GM12878 (cell line): ENCODE data around the gene PHF3. TPM values are rescaled to one million over a fixed set of nuclear protein-coding genes. Genes with fewer than 3 reads are reported as not detected.

Source experiments
- BHLHE40 ChIP-seq, 2 experiments: fragments of 450-650 bp in 1 of 2; IDR thresholded peaks; 2 replicates each; pipeline ENCODE4 v1.6.1; 2011 to 2017; ENCODE audit warnings: low read depth in 2 of 2, borderline replicate concordance in 1 of 2, improper control_type of control experiment in 1 of 2, low read length in 1 of 2, mild to moderate bottlenecking in 1 of 2
- CEBPB ChIP-seq, 2 experiments: fragments of 150-350 bp in 1 of 2; IDR thresholded peaks; 2 replicates each; pipeline ENCODE4 v1.6.1; 2012 to 2014; ENCODE audit warnings: low read depth in 2 of 2, low read length in 2 of 2, borderline replicate concordance in 1 of 2, inconsistent platforms in 1 of 2
- CREB1 ChIP-seq: IDR thresholded peaks from 2 replicates; pipeline ENCODE4 v1.6.1; 2012; ENCODE audit warnings: low read depth, mild to moderate bottlenecking, inconsistent platforms
- NFIC ChIP-seq: IDR thresholded peaks from 2 replicates; pipeline ENCODE4 v1.6.1; 2012; ENCODE audit warnings: low read depth, mild to moderate bottlenecking, inconsistent platforms, low read length, moderate library complexity
- NFYB ChIP-seq: IDR thresholded peaks from 2 replicates; pipeline ENCODE4 v1.6.1; 2011; ENCODE audit warnings: low read depth, mild to moderate bottlenecking, low read length, improper control_type of control experiment, moderate library complexity; ENCODE audit not compliant: insufficient read depth
- POLR2AphosphoS5 ChIP-seq: IDR thresholded peaks from 2 replicates; pipeline ENCODE4 v1.6.1; 2011; ENCODE audit warnings: mild to moderate bottlenecking, low read length, inconsistent platforms
- SMAD5 ChIP-seq: IDR thresholded peaks from 2 replicates; pipeline ENCODE4 v1.6.1; 2016; ENCODE audit warnings: antibody characterized with exemption, low read depth
- SRF ChIP-seq, 2 experiments: IDR thresholded peaks; 2 replicates each; pipeline ENCODE4 v1.6.1; 2011; ENCODE audit warnings: low read depth in 2 of 2, low read length in 2 of 2, mild to moderate bottlenecking in 1 of 2, moderate library complexity in 1 of 2
- SUPT20H ChIP-seq: IDR thresholded peaks from 2 replicates; pipeline ENCODE4 v1.6.1; 2011; ENCODE audit warnings: low read depth, mild to moderate bottlenecking, low read length, moderate library complexity, borderline replicate concordance; ENCODE audit not compliant: control insufficient read depth
- ZSCAN29 ChIP-seq: fragments of 450-650 bp; IDR thresholded peaks from 2 replicates; pipeline ENCODE4 v1.6.1; 2017; ENCODE audit warnings: mild to moderate bottlenecking, moderate library complexity
- polyA plus RNA-seq, 11 experiments: library from polyadenylated mRNA; depleted of rRNA in 4 of 11; unstranded in 6 of 11; stranded (reverse) in 5 of 11; fragments of >200 nt; fragmentation: Nextera tagmentation in 4 of 11; fragmentation: Illumina TruSeq in 1 of 11; extraction: Ambion mirVana in 4 of 11; extraction: Trizol in 1 of 11; gene quantifications; 1 replicate in 1 of 11; 2 replicates in 10 of 11; pipeline versions ENCODE4 v1.2.1 to v1.2.3, GENCODE V29; 2011 to 2016; ENCODE audit warnings: inconsistent platforms in 2 of 11, missing spikeins in 2 of 11, low read depth in 1 of 11
- total RNA-seq, 4 experiments: library from RNA; depleted of rRNA in 3 of 4; stranded (reverse); fragments of >200 nt in 3 of 4; fragmentation: Illumina TruSeq in 1 of 4; extraction: Trizol in 1 of 4; gene quantifications; 2 replicates each; pipeline versions ENCODE4 v1.2.1 to v1.2.3, GENCODE V29; 2013 to 2021
- TF ChIP-seq, protein P1 (sequence below), 3 experiments: IDR thresholded peaks in 2 of 3; conservative IDR thresholded peaks in 1 of 3; 2 replicates each; pipeline ENCODE4 v1.5.1; 2011; ENCODE audit warnings: low read depth in 3 of 3, low read length in 3 of 3, mild to moderate bottlenecking in 3 of 3, control low read depth in 2 of 3, moderate library complexity in 2 of 3, inconsistent platforms in 1 of 3, mixed read lengths in 1 of 3; ENCODE audit not compliant: control insufficient read depth in 2 of 3, insufficient read depth in 1 of 3; ENCODE audit errors: extremely low read depth in 1 of 3
- TF ChIP-seq, protein P2 (sequence below): fragments of 450-650 bp; IDR thresholded peaks from 2 replicates; pipeline ENCODE4 v1.6.1; 2014; ENCODE audit warnings: mild to moderate bottlenecking
- TF ChIP-seq, protein P3 (sequence below): fragments of 450-650 bp; IDR thresholded peaks from 2 replicates; pipeline ENCODE4 v1.6.1; 2017; ENCODE audit warnings: borderline replicate concordance
- TF ChIP-seq, protein P4 (sequence below): fragments of 450-650 bp; formaldehyde crosslinking; IDR thresholded peaks from 2 replicates; pipeline ENCODE4 v1.4.0; 2022; ENCODE audit warnings: mild to moderate bottlenecking, moderate library complexity
- TF ChIP-seq, protein P5 (sequence below): fragments of 450-650 bp; formaldehyde crosslinking; IDR thresholded peaks from 2 replicates; pipeline ENCODE4 v1.4.0; 2020; ENCODE audit warnings: mild to moderate bottlenecking, moderate library complexity

Gene PHF3
- total and polyA plus RNA-seq, 10 of the 15 experiments (the other 5 are each of a cell fraction or from before 2014, with no cell fraction given) = 8.3 to 61.5 (median 26.6) TPM

DNA sequence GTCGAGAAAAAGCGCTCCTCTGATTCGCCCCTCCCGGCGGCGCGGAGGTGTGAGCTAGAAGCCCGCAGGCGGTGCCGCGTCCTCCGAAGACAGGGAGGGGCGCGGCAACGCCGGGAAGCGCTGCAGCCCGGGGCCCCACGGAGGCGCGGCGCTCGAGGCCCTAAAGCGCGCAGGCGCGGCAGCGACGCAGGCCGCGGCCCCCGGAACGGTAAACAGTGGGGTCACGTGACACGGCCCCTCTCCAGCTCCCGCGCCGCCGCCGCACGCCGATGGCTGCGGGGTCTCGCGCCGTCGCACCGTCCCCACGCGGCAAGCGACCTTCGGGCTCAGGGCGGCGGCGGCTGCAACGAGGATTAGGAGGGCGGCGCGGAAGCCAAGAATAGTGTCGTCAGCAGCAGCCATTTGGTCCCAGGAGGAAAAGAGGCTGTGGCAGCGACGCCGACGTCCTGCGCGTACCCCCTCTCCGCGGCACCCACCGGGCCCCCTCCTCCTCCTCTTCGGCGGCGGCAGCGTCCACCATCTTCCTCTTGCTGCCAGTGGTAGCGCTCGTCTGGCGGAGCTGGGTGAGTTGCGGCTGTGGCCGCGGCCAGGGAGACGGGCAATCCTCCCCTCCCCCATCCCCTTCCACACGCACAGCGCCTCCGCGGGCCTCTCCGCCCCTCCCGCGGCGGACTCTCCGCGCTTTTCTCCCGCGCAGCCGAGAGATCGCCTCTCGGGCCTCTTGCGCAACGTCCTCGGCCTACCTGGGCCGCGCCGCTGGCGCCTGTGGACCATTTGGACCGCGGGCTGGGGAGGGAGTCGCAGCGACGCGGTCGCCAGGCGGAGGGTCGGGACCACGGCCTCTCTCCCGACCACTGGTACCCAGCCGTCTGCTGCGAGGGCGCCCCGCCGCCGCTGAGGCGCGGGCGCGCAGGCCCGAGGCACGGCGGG lies at the start of gene PHF3 (continued):
- peak in 1 of 2 experiments; percentile 88; a peak in 2 of 4 replicates for TF ChIP-seq CEBPB (IDR thresholded peaks at IDR 0.05; ENCODE audit: borderline replicate concordance in 1 of 2, low read depth in 2 of 2, low read length in 2 of 2)
- TF ChIP-seq, protein P1, sequence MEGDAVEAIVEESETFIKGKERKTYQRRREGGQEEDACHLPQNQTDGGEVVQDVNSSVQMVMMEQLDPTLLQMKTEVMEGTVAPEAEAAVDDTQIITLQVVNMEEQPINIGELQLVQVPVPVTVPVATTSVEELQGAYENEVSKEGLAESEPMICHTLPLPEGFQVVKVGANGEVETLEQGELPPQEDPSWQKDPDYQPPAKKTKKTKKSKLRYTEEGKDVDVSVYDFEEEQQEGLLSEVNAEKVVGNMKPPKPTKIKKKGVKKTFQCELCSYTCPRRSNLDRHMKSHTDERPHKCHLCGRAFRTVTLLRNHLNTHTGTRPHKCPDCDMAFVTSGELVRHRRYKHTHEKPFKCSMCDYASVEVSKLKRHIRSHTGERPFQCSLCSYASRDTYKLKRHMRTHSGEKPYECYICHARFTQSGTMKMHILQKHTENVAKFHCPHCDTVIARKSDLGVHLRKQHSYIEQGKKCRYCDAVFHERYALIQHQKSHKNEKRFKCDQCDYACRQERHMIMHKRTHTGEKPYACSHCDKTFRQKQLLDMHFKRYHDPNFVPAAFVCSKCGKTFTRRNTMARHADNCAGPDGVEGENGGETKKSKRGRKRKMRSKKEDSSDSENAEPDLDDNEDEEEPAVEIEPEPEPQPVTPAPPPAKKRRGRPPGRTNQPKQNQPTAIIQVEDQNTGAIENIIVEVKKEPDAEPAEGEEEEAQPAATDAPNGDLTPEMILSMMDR (IDR thresholded peaks at IDR 0.05 in 2 of 3, conservative IDR thresholded peaks at IDR 0.05 in 1 of 3; ENCODE audit: control insufficient read depth in 2 of 3, extremely low read depth in 1 of 3, insufficient read depth in 1 of 3, low read depth in 3 of 3, low read length in 3 of 3) = peak in 1 of 3 experiments; percentile 9; a peak in 1 of 6 replicates
- TF ChIP-seq BHLHE40 (IDR thresholded peaks at IDR 0.05; ENCODE audit: borderline replicate concordance in 1 of 2, low read depth in 2 of 2, low read length in 1 of 2) = peak; percentile 84 to 99; a peak in 3 of 4 replicates
- TF ChIP-seq NFYB = no peak
- TF ChIP-seq POLR2AphosphoS5 = peak; percentile 52; the same call in 1 of the 2 replicates
- TF ChIP-seq, protein P2, sequence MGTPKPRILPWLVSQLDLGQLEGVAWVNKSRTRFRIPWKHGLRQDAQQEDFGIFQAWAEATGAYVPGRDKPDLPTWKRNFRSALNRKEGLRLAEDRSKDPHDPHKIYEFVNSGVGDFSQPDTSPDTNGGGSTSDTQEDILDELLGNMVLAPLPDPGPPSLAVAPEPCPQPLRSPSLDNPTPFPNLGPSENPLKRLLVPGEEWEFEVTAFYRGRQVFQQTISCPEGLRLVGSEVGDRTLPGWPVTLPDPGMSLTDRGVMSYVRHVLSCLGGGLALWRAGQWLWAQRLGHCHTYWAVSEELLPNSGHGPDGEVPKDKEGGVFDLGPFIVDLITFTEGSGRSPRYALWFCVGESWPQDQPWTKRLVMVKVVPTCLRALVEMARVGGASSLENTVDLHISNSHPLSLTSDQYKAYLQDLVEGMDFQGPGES = no peak
- TF ChIP-seq ZSCAN29 = no peak; the same call in 1 of the 2 replicates
- TF ChIP-seq, protein P3, sequence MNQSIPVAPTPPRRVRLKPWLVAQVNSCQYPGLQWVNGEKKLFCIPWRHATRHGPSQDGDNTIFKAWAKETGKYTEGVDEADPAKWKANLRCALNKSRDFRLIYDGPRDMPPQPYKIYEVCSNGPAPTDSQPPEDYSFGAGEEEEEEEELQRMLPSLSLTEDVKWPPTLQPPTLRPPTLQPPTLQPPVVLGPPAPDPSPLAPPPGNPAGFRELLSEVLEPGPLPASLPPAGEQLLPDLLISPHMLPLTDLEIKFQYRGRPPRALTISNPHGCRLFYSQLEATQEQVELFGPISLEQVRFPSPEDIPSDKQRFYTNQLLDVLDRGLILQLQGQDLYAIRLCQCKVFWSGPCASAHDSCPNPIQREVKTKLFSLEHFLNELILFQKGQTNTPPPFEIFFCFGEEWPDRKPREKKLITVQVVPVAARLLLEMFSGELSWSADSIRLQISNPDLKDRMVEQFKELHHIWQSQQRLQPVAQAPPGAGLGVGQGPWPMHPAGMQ = 0 out of 2 replicates have a peak, but pooled peaks have one; percentile 20
- TF ChIP-seq, protein P4, sequence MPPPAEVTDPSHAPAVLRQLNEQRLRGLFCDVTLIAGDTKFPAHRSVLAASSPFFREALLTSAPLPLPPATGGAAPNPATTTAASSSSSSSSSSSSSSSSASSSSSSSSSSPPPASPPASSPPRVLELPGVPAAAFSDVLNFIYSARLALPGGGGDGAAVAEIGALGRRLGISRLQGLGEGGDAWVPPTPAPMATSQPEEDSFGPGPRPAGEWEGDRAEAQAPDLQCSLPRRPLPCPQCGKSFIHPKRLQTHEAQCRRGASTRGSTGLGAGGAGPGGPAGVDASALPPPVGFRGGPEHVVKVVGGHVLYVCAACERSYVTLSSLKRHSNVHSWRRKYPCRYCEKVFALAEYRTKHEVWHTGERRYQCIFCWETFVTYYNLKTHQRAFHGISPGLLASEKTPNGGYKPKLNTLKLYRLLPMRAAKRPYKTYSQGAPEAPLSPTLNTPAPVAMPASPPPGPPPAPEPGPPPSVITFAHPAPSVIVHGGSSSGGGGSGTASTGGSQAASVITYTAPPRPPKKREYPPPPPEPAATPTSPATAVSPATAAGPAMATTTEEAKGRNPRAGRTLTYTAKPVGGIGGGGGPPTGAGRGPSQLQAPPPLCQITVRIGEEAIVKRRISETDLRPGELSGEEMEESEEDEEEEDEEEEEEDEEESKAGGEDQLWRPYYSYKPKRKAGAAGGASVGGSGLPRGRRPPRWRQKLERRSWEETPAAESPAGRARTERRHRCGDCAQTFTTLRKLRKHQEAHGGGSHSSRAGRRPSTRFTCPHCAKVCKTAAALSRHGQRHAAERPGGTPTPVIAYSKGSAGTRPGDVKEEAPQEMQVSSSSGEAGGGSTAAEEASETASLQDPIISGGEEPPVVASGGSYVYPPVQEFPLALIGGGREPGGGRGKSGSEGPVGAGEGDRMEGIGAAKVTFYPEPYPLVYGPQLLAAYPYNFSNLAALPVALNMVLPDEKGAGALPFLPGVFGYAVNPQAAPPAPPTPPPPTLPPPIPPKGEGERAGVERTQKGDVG (CRISPR knock-in tag) = peak; percentile 94
- no peak for TF ChIP-seq NFIC
- peak; percentile 77 for TF ChIP-seq CREB1
- no peak for TF ChIP-seq SRF (IDR thresholded peaks at IDR 0.05; ENCODE audit: low read depth in 2 of 2, low read length in 2 of 2)
- TF ChIP-seq SUPT20H = no peak
- TF ChIP-seq, protein P5, sequence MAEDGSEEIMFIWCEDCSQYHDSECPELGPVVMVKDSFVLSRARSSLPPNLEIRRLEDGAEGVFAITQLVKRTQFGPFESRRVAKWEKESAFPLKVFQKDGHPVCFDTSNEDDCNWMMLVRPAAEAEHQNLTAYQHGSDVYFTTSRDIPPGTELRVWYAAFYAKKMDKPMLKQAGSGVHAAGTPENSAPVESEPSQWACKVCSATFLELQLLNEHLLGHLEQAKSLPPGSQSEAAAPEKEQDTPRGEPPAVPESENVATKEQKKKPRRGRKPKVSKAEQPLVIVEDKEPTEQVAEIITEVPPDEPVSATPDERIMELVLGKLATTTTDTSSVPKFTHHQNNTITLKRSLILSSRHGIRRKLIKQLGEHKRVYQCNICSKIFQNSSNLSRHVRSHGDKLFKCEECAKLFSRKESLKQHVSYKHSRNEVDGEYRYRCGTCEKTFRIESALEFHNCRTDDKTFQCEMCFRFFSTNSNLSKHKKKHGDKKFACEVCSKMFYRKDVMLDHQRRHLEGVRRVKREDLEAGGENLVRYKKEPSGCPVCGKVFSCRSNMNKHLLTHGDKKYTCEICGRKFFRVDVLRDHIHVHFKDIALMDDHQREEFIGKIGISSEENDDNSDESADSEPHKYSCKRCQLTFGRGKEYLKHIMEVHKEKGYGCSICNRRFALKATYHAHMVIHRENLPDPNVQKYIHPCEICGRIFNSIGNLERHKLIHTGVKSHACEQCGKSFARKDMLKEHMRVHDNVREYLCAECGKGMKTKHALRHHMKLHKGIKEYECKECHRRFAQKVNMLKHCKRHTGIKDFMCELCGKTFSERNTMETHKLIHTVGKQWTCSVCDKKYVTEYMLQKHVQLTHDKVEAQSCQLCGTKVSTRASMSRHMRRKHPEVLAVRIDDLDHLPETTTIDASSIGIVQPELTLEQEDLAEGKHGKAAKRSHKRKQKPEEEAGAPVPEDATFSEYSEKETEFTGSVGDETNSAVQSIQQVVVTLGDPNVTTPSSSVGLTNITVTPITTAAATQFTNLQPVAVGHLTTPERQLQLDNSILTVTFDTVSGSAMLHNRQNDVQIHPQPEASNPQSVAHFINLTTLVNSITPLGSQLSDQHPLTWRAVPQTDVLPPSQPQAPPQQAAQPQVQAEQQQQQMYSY (CRISPR knock-in tag) = peak; percentile 82; the same call in 1 of the 2 replicates
- no peak for TF ChIP-seq SMAD5
